Activated B cell treated with CpG ODN at 0.5 μM for 24 hours (primary cell): ENCODE results near the gene SORCS1. TPM values are rescaled to one million over a fixed set of nuclear protein-coding genes. Genes with fewer than 3 reads are reported as not detected.

Experiments used
- ATAC-seq: fragments of 200-7000 bp; cut with Tn5 transposase; one replicate; pipeline ENCODE4 v1.10.0; 2021; ENCODE audit warnings: low read depth, mild to moderate bottlenecking, moderate library complexity
- CTCF ChIA-PET: fragments of 350-600 bp; sonication (Branson Sonifier 250); formaldehyde crosslinking; loops from one replicate; lab custom pipeline; 2021; ENCODE audit warnings: antibody characterized with exemption; lab: Charles Lee
- POLR2A ChIA-PET: fragments of 350-600 bp; sonication (Branson Sonifier 250); formaldehyde crosslinking; loops from one replicate; lab custom pipeline; 2021; ENCODE audit warnings: antibody characterized with exemption; lab: Charles Lee
- DNase-seq: peaks from one replicate; pipeline ENCODE4 v3.0.0; 2022
- H3K27ac Mint-ChIP-seq: one replicate; pipeline ENCODE4 v1.8.0; 2020; ENCODE audit warnings: mixed read lengths
- H3K27me3 Mint-ChIP-seq: one replicate; pipeline ENCODE4 v1.8.0; 2021; ENCODE audit warnings: mixed read lengths
- H3K36me3 Mint-ChIP-seq: one replicate; pipeline ENCODE4 v1.8.0; 2021; ENCODE audit warnings: low read depth, mixed read lengths
- H3K4me1 Mint-ChIP-seq: one replicate; pipeline ENCODE4 v1.8.0; 2021; ENCODE audit warnings: mixed read lengths
- H3K4me3 Mint-ChIP-seq: one replicate; pipeline ENCODE4 v1.8.0; 2020; ENCODE audit warnings: mild to moderate bottlenecking, mixed read lengths
- H3K9me3 Mint-ChIP-seq: one replicate; pipeline ENCODE4 v1.8.0; 2020; ENCODE audit warnings: mixed read lengths
- CTCF ChIP-seq: fragments of 200-600 bp; IDR thresholded peaks from one replicate; pipeline ENCODE4 v1.8.0; 2022; ENCODE audit warnings: antibody characterized with exemption, mild to moderate bottlenecking
- intact Hi-C: fragments of 100-400 bp; cut with micrococcal nuclease; formaldehyde crosslinking; loops from one replicate; pipeline ENCODE4 v1.15.1; 2024
- total RNA-seq: library from RNA; stranded (reverse); gene quantifications from 2 replicates; pipeline ENCODE4 v1.2.3, GENCODE V29; 2022

SORCS1 gene
- total RNA-seq, 1 donor from 2014 or later, result not detected

GRCh38 chr10:106612381-106612780, 552.1 kb downstream of the SORCS1 start:
- no peaks in the 10 kb centered on the region for H3K4me1 Mint-ChIP-seq
- CTCF ChIA-PET, result no interaction called here
- no peaks in the 10 kb centered on the region for H3K27me3 Mint-ChIP-seq
- intact Hi-C loops, result no loop called here
- no peak overlapping the region for H3K4me3 Mint-ChIP-seq
- ATAC-seq (no peak), DNase-seq (no peak)
- no peak overlapping the region for H3K27ac Mint-ChIP-seq
- H3K9me3 Mint-ChIP-seq, result no peaks in the 10 kb centered on the region
- TF ChIP-seq CTCF, result no peak
- H3K36me3 Mint-ChIP-seq, result no peaks in the 10 kb centered on the region
- POLR2A ChIA-PET, result no interaction called here

GRCh38 chr10:106609470-106610266, 554.8 kb downstream of the SORCS1 start:
- no peak for TF ChIP-seq CTCF
- DNase-seq (no peak), ATAC-seq (no peak)
- no peaks in the 10 kb centered on the region for H3K9me3 Mint-ChIP-seq
- no peaks in the 10 kb centered on the region for H3K36me3 Mint-ChIP-seq
- intact Hi-C loops, result no loop called here
- no peak overlapping the region for H3K4me3 Mint-ChIP-seq
- no peak overlapping the region for H3K27ac Mint-ChIP-seq
- ChIA-PET CTCF (no interaction called here), POLR2A (no interaction called here)
- no peaks in the 10 kb centered on the region for H3K4me1 Mint-ChIP-seq
- no peaks in the 10 kb centered on the region for H3K27me3 Mint-ChIP-seq

GRCh38 chr10:106608066-106608465, 556.4 kb downstream of the SORCS1 start:
- no peak for TF ChIP-seq CTCF
- H3K36me3 Mint-ChIP-seq, result no peaks in the 10 kb centered on the region
- POLR2A ChIA-PET, result no interaction called here
- H3K4me3 Mint-ChIP-seq, result no peak overlapping the region
- H3K27ac Mint-ChIP-seq, result no peak overlapping the region
- ATAC-seq (no peak), DNase-seq (no peak)
- CTCF ChIA-PET, result no interaction called here
- H3K9me3 Mint-ChIP-seq, result no peaks in the 10 kb centered on the region
- intact Hi-C loops, result no loop called here
- no peaks in the 10 kb centered on the region for H3K27me3 Mint-ChIP-seq
- H3K4me1 Mint-ChIP-seq, result no peaks in the 10 kb centered on the region

- Mint-ChIP-seq H3K27me3 (no peaks in the 10 kb centered on the region), H3K27ac (no peak overlapping the region), H3K9me3 (no peaks in the 10 kb centered on the region), H3K4me3 (no peak overlapping the region), H3K36me3 (no peaks in the 10 kb centered on the region), H3K4me1 (no peaks in the 10 kb centered on the region)
- ChIA-PET CTCF (no interaction called here), POLR2A (no interaction called here)
- ATAC-seq (no peak), DNase-seq (no peak)
- no peak for TF ChIP-seq CTCF
- intact Hi-C loops, result no loop called here
Measured at GRCh38 chr10:106595281-106595680, 569.2 kb downstream of the SORCS1 start.

GRCh38 chr10:106593876-106594275, 570.6 kb downstream of the SORCS1 start:
- intact Hi-C loops, result no loop called here
- ChIA-PET POLR2A (no interaction called here), CTCF (no interaction called here)
- Mint-ChIP-seq H3K9me3 (no peaks in the 10 kb centered on the region), H3K27me3 (no peaks in the 10 kb centered on the region), H3K4me3 (no peak overlapping the region), H3K36me3 (no peaks in the 10 kb centered on the region), H3K4me1 (no peaks in the 10 kb centered on the region), H3K27ac (no peak overlapping the region)
- TF ChIP-seq CTCF, result no peak
- DNase-seq (no peak), ATAC-seq (no peak)
